Pancreas (tissue), 10 donors: ENCODE measurements around the gene POU6F1. TPM values are rescaled to one million over a fixed set of nuclear protein-coding genes. Genes with fewer than 3 reads are reported as not detected.

Experiments
- ATAC-seq, 4 donors: fragments of 200-7000 bp; cut with Tn5 transposase; one replicate each; pipeline versions ENCODE4 v1.8.0 to v1.9.1; 2020; ENCODE audit warnings: mild to moderate bottlenecking in 4 of 4, moderate library complexity in 4 of 4
- DNase-seq, 6 donors: peaks; one replicate each; pipeline ENCODE4 v3.0.0-alpha.2; 2020
- FAIRE-seq: peaks from 2 replicates; lab custom pipeline; 2012; peaks lifted over from hg19 to GRCh38; lab: Jason Lieb, UNC
- H3K27ac ChIP-seq, 4 donors: fragments of 200-600 bp; sonication (generic); 1 replicate in 3 of 4; 2 replicates in 1 of 4; pipeline versions ENCODE4 v1.5.0 to v1.8.0; 2020
- H3K27me3 ChIP-seq, 4 donors: fragments of 200-600 bp; one replicate each; pipeline ENCODE4 v1.8.0; 2021
- H3K36me3 ChIP-seq, 3 donors: fragments of 200-600 bp; sonication (generic) in 1 of 3; one replicate each; pipeline versions ENCODE4 v1.5.0 to v1.8.0; 2020 to 2021
- H3K4me1 ChIP-seq, 3 donors: fragments of 200-600 bp; one replicate each; pipeline ENCODE4 v1.8.0; 2021
- H3K4me3 ChIP-seq, 4 donors: fragments of 200-600 bp; sonication (generic) in 2 of 4; one replicate each; pipeline versions ENCODE4 v1.5.0 to v1.8.0; 2020 to 2021
- H3K9me3 ChIP-seq, 4 donors: fragments of 200-600 bp; one replicate each; pipeline ENCODE4 v1.8.0; 2021
- CTCF ChIP-seq, 4 donors: fragments of 200-600 bp; sonication (generic) in 3 of 4; IDR thresholded peaks; one replicate each; pipeline versions ENCODE4 v1.5.0 to v1.8.0; 2021; ENCODE audit warnings: antibody characterized with exemption in 4 of 4
- WGBS, 2 donors: extraction: QIAGEN DNeasy Blood & Tissue Kit; methylation state at CpG; one replicate each; pipeline ENCODE4 v1.1.7; 2013; 5-methylcytosine and 5-hydroxymethylcytosine counted together
- intact Hi-C, 3 donors: fragments of 100-400 bp; cut with DNase I; formaldehyde crosslinking; loops; one replicate each; pipeline versions ENCODE4 v1.11.1 to v1.14.2; 2022
- polyA plus RNA-seq, 2 donors: library from polyadenylated mRNA; stranded (reverse); fragments of 200-250 nt; gene quantifications; one replicate each; pipeline ENCODE4 v1.2.3, GENCODE V29; 2013
- total RNA-seq, 6 donors: library from RNA; stranded (reverse); fragmentation: NEBNext Ultra II Directional in 4 of 6; extraction: Animal tissue kit (Norgen Biotek cat#: 25700) in 4 of 6; gene quantifications; one replicate each; pipeline versions ENCODE4 v1.2.1 to v1.2.4, GENCODE V29; 2021 to 2023
- donor health status: healthy with polysubstance abuse.
- donor health status: DM: no; HTN: no; CAD: no; lungs with moderate emphysema.
- donor health status: DM: no; HTN: no; CAD: no.
- donor health status: control.
- donor health status: control.
- donor health status: Bipolar disorder and iron deficiency.
- donor health status: DM: yes; HTN: yes; CAD: no.
- donor health status: DM: no; HTN: no; CAD: no.
- donor health status: DM: no; HTN: no; CAD: no.
- donor health status: DM: yes; HTN: yes; CAD: no.

The POU6F1 gene
- total and polyA plus RNA-seq, 8 donors, result 4.8 to 12.9 (median 7.3) TPM

DNA sequence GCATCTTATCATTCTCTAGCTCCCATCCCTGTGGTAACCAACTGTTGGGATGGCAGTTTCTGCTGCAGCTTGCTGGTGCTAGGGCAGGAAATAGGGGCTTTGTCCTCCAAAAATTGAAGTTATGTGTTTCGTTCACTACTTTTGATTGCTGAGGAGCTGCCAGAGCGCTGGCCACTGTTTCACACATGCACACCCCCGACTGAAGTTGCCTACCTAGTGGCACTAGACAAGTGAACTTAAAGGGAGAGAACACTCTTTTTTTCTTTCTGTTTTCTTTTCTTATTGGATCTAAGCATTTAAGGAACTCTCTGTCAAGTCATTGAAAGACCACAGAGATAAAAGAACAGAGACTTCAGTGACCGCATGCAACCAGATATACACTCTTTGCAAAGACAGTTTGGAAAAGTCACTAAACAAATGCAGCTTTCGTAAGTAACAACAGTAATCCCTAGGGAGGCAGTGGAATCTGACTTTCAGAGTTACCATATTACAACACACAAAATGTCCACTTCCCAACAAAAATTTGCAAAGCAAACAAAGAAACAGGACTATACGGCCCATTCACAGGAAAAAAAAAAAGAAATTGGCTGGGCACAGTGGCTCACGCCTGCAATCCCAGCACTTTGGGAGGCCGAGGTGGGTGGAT, 56.9 kb downstream of the POU6F1 start:
- Histone ChIP-seq H3K27me3 (no peaks in the 10 kb centered on the region), H3K36me3 (no peaks in the 10 kb centered on the region), H3K27ac (no peak overlapping the region), H3K9me3 (no peaks in the 10 kb centered on the region), H3K4me1 (no peaks in the 10 kb centered on the region), H3K4me3 (no peak overlapping the region)
- WGBS, 2 donors, result 73 to 80% methylated on average over 8 of the region's 8 CpGs
- no peak for DNase-seq
- ATAC-seq, result no peak
- FAIRE-seq, result no peak
- no peak for TF ChIP-seq CTCF (IDR thresholded peaks at IDR 0.05)
- intact Hi-C loops, result no loop called here

DNA sequence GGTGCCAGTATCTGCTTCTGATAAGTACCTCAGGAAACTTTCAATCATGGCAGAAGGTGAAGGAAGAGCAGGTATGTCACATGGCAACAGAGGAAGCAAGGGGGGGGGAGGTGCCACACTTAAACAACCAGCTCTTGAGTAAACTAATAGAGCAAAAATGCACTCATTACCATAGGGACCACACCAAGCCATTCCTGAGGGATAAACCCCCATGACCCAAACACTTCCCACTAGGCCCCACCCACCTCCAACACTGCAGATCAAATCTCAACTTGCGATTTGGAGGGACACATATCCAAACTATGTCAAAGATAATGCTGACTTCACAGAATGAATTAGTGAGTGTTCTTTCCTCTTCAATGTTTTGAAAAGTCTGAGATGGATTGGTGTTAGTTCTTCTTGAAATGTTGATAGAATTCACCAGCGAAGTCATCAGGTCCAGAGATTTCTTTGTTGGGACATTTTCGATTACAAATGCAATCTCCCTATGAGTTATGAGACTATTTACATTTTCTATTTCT, 61.6 kb downstream of the POU6F1 start:
- Histone ChIP-seq H3K36me3 (no peaks in the 10 kb centered on the region), H3K27ac (no peak overlapping the region), H3K9me3 (no peaks in the 10 kb centered on the region), H3K4me3 (no peak overlapping the region), H3K27me3 (no peaks in the 10 kb centered on the region), H3K4me1 (no peaks in the 10 kb centered on the region)
- ATAC-seq (no peak), DNase-seq (no peak), FAIRE-seq (no peak)
- intact Hi-C loops, result no loop called here
- 94 to 95% methylated on average over 3 of the region's 3 CpGs for WGBS, 2 donors
- TF ChIP-seq CTCF (IDR thresholded peaks at IDR 0.05), result no peak

GRCh38 chr12:51152953-51153352, 64.9 kb downstream of the POU6F1 start:
- Histone ChIP-seq H3K4me1 (no peaks in the 10 kb centered on the region), H3K27me3 (no peaks in the 10 kb centered on the region), H3K9me3 (no peaks in the 10 kb centered on the region), H3K36me3 (no peaks in the 10 kb centered on the region), H3K4me3 (no peak overlapping the region), H3K27ac (no peak overlapping the region)
- intact Hi-C loops, result no loop called here
- FAIRE-seq, result no peak
- no peak for DNase-seq
- TF ChIP-seq CTCF (IDR thresholded peaks at IDR 0.05), result no peak
- 98 to 100% methylated on average over 1 of the region's 1 CpG for WGBS, 2 donors
- ATAC-seq, result no peak

- Histone ChIP-seq H3K4me1 (no peaks in the 10 kb centered on the region), H3K27me3 (no peaks in the 10 kb centered on the region), H3K27ac (no peak overlapping the region), H3K4me3 (no peak overlapping the region), H3K36me3 (no peaks in the 10 kb centered on the region), H3K9me3 (no peaks in the 10 kb centered on the region)
- no peak for ATAC-seq
- intact Hi-C loops, result no loop called here
- WGBS, 2 donors, result 63 to 65% methylated on average over 3 of the region's 3 CpGs
- DNase-seq, result no peak
- no peak for FAIRE-seq
- no peak for TF ChIP-seq CTCF (IDR thresholded peaks at IDR 0.05)
Measured at GRCh38 chr12:51150777-51151176, 67.1 kb downstream of the POU6F1 start.

DNA sequence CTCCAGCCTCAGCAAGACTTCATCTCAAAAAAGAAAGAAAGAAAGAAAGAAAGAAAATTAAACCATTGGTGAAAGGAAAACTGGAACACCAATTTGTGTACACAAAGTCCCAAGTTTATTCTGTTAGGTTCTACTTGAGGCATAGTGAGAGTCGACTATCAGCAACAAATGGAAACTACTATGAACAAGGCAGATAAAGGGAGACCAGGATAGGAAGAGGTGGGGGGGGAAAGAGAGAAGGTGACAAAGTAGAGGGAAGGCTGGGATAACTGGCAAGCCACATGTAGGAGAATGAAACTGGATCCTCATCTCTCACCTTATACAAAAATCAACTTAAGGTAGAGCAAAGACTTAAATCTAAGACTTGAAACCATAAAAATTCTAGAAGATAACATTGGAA, 70.6 kb downstream of the POU6F1 start:
- 36 to 41% methylated on average over 1 of the region's 1 CpG for WGBS, 2 donors
- H3K4me1 ChIP-seq, result no peaks in the 10 kb centered on the region
- no peak overlapping the region for H3K27ac ChIP-seq
- H3K4me3 ChIP-seq, result no peak overlapping the region
- ATAC-seq, result no peak
- H3K27me3 ChIP-seq, result no peaks in the 10 kb centered on the region
- no peak for FAIRE-seq
- no peaks in the 10 kb centered on the region for H3K9me3 ChIP-seq
- no peaks in the 10 kb centered on the region for H3K36me3 ChIP-seq
- no peak for DNase-seq
- no peak for TF ChIP-seq CTCF (IDR thresholded peaks at IDR 0.05)
- intact Hi-C loops, result no loop called here
